BE2C (cell line): ENCODE results near the gene RELB.

Source experiments
- DNase-seq: peaks from one replicate; pipeline ENCODE4 v3.0.0-alpha.2; 2020
- H3K27me3 ChIP-seq: fragments of 250-450 bp; sonication (Bioruptor Pico); 2 replicates; pipeline ENCODE4 v1.5.1; 2020; ENCODE audit warnings: mild to moderate bottlenecking
- H3K36me3 ChIP-seq: fragments of 250-450 bp; sonication (Bioruptor Pico); 2 replicates; pipeline ENCODE4 v1.5.1; 2020; ENCODE audit warnings: mild to moderate bottlenecking
- H3K4me1 ChIP-seq: fragments of 250-450 bp; sonication (Bioruptor Pico); 2 replicates; pipeline ENCODE4 v1.5.1; 2020
- H3K4me3 ChIP-seq: 2 replicates; pipeline ENCODE4 v1.5.1; 2011; ENCODE audit warnings: low read depth, low read length
- H3K9me3 ChIP-seq: fragments of 250-450 bp; sonication (Bioruptor Pico); 2 replicates; pipeline ENCODE4 v1.5.1; 2020
- CTCF ChIP-seq: IDR thresholded peaks from 2 replicates; pipeline ENCODE4 v1.5.1; 2012; ENCODE audit warnings: mild to moderate bottlenecking, low read depth, low read length

The RELB gene

GRCh38 chr19:45016388-45017314 lies 15.4 kb downstream of the RELB start:
- H3K36me3 ChIP-seq: no peaks in the 10 kb centered on the region
- DNase-seq: peak; percentile 84
- H3K4me3 ChIP-seq: no peak overlapping the region
- no peaks in the 10 kb centered on the region for H3K9me3 ChIP-seq
- no peaks in the 10 kb centered on the region; the same call in 1 of the 2 replicates for H3K27me3 ChIP-seq
- no peaks in the 10 kb centered on the region for H3K4me1 ChIP-seq
- peak; percentile 86 for TF ChIP-seq CTCF

DNA sequence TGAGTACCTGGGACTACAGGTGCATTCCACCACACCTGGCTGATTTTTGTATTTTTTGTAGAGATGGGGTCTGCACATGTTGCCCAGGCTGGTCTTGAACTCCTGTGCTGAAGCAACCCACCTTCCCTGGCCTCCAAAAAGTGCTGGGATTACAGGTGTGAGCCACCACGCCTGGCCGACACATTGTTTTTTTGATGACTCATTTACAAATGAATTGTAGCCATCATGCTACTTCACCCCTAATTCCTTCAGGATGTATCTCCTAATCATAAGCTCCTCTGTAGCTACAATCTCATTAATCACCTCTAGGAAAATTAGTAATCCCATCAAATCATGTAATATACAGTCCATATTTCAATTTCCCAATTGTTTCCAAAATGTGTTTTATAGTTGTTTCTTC lies 17.9 kb downstream of the RELB start:
- no peaks in the 10 kb centered on the region for H3K36me3 ChIP-seq
- H3K4me1 ChIP-seq: no peaks in the 10 kb centered on the region
- H3K9me3 ChIP-seq: no peaks in the 10 kb centered on the region
- no peaks in the 10 kb centered on the region; the same call in 1 of the 2 replicates for H3K27me3 ChIP-seq
- no peak for TF ChIP-seq CTCF
- DNase-seq: no peak
- no peak overlapping the region for H3K4me3 ChIP-seq

DNA sequence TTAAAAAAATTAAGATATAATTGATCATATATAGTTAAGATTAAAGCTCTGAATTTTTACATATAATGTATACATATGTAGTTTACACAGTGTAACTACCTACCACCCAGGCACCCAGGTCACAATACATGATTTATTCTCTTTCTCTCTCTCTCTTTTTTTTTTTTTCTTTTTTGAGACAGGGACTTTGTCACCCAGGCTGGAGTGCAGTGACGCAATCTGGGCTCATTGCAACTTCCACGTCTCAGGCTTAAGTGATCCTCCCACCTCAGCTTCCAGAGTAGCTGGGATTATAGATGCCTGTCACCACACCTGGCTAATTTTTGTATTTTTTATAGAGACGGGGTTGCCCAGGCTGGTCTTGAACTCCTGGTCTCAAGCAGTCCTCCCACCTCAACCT lies 18.8 kb downstream of the RELB start:
- H3K36me3 ChIP-seq: no peaks in the 10 kb centered on the region
- TF ChIP-seq CTCF: no peak
- H3K9me3 ChIP-seq: no peaks in the 10 kb centered on the region
- H3K4me3 ChIP-seq: no peak overlapping the region
- no peak for DNase-seq
- no peaks in the 10 kb centered on the region for H3K4me1 ChIP-seq
- no peaks in the 10 kb centered on the region; the same call in 1 of the 2 replicates for H3K27me3 ChIP-seq

GRCh38 chr19:45021971-45022370 lies 20.7 kb downstream of the RELB start:
- TF ChIP-seq CTCF: no peak
- Histone ChIP-seq H3K4me1 (no peaks in the 10 kb centered on the region), H3K36me3 (no peaks in the 10 kb centered on the region), H3K9me3 (no peaks in the 10 kb centered on the region), H3K4me3 (no peak overlapping the region), H3K27me3 (no peaks in the 10 kb centered on the region)
- no peak for DNase-seq

- Histone ChIP-seq H3K4me1 (no peaks in the 10 kb centered on the region), H3K4me3 (no peak overlapping the region), H3K9me3 (no peaks in the 10 kb centered on the region), H3K36me3 (no peaks in the 10 kb centered on the region), H3K27me3 (no peaks in the 10 kb centered on the region)
- no peak for DNase-seq
- no peak for TF ChIP-seq CTCF
These were observed 21.8 kb downstream of the RELB start for GRCh38 chr19:45023048-45023447.

DNA sequence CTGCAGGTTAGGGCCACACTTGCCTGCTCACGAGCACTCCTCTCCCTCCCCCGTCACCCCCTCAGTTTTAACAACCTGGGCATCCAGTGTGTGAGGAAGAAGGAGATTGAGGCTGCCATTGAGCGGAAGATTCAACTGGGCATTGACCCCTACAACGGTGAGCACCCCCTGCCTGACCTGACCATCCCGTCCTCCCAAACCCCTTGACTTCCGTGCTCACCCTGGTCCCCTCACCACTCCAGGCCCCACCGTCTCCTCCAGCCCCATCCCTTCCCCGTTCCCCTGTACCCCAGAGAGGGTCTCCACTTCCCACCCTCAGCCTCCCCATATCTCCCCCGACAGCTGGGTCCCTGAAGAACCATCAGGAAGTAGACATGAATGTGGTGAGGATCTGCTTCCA lies 24.0 kb downstream of the RELB start:
- no peak for TF ChIP-seq CTCF
- H3K36me3 ChIP-seq: no peaks in the 10 kb centered on the region

More for the DNA sequence above, 24.0 kb downstream of the RELB start:
- Histone ChIP-seq H3K9me3 (no peaks in the 10 kb centered on the region), H3K4me3 (no peak overlapping the region), H3K27me3 (no peaks in the 10 kb centered on the region), H3K4me1 (no peaks in the 10 kb centered on the region)
- no peak for DNase-seq
